ENCODE results near the gene NOL8.

- TF ChIP-seq CTCF (IDR thresholded peaks at IDR 0.05) = no peak
- TF ChIP-seq POLR2AphosphoS5 (IDR thresholded peaks at IDR 0.05) = peak in 2 of 3 donors; percentile 74 to 96
- peak in 1 of 2 donors; percentile 49 for TF ChIP-seq POLR2A (IDR thresholded peaks at IDR 0.05)
Measured at GRCh38 chr9:92325269-92325990, at the start of gene NOL8, which contains the start of gene CENPP.
